ENCODE measurements around the gene NAA20.
A peak's percentile ranks its signal among the peaks of the same experiment; 100 is the strongest.

NAA20 gene

GRCh38 chr20:20022498-20022897 lies 5.3 kb downstream of the NAA20 start:
- no peak overlapping the region for H3K27ac ChIP-seq (ENCODE audit: low read depth, low read length)
- no peaks in the 10 kb centered on the region for H3K27me3 ChIP-seq (ENCODE audit: control insufficient read depth, insufficient read depth, low read length)
- H3K9ac ChIP-seq (ENCODE audit: low read length) = no peak overlapping the region
- peaks cover 22% of the 10 kb centered on the region for H3K36me3 ChIP-seq (ENCODE audit: control insufficient read depth, insufficient read depth, low read length)
- no peaks in the 10 kb centered on the region for H3K9me3 ChIP-seq (ENCODE audit: control insufficient read depth, insufficient read depth, low read depth, low read length)
- peaks cover 6% of the 10 kb centered on the region; the same call in 1 of the 2 replicates for H3K4me1 ChIP-seq (ENCODE audit: control insufficient read depth, insufficient read depth, low read length)
- H3K4me3 ChIP-seq (ENCODE audit: low read depth, low read length) = no peak overlapping the region

- H3K36me3 ChIP-seq (ENCODE audit: control insufficient read depth, insufficient read depth, low read length) = peaks cover 31% of the 10 kb centered on the region
Measured at GRCh38 chr20:20023395-20023794, 6.2 kb downstream of the NAA20 start.

GRCh38 chr20:20024942-20025341 lies 7.8 kb downstream of the NAA20 start:
- peaks cover 44% of the 10 kb centered on the region for H3K36me3 ChIP-seq (ENCODE audit: control insufficient read depth, insufficient read depth, low read length)
- H3K27ac ChIP-seq (ENCODE audit: low read depth, low read length) = no peak overlapping the region
- H3K27me3 ChIP-seq (ENCODE audit: control insufficient read depth, insufficient read depth, low read length) = no peaks in the 10 kb centered on the region

More at GRCh38 chr20:20023395-20023794, 6.2 kb downstream of the NAA20 start:
- H3K9me3 ChIP-seq (ENCODE audit: control insufficient read depth, insufficient read depth, low read depth, low read length) = no peaks in the 10 kb centered on the region
- H3K4me3 ChIP-seq (ENCODE audit: low read depth, low read length) = no peak overlapping the region
- H3K4me1 ChIP-seq (ENCODE audit: control insufficient read depth, insufficient read depth, low read length) = peaks cover 4% of the 10 kb centered on the region; the same call in 1 of the 2 replicates
- H3K27ac ChIP-seq (ENCODE audit: low read depth, low read length) = no peak overlapping the region
- no peak overlapping the region for H3K9ac ChIP-seq (ENCODE audit: low read length)
- H3K27me3 ChIP-seq (ENCODE audit: control insufficient read depth, insufficient read depth, low read length) = no peaks in the 10 kb centered on the region

GRCh38 chr20:20027284-20027683 lies 10.1 kb downstream of the NAA20 start:
- peaks cover 63% of the 10 kb centered on the region for H3K36me3 ChIP-seq (ENCODE audit: control insufficient read depth, insufficient read depth, low read length)

More at GRCh38 chr20:20024942-20025341, 7.8 kb downstream of the NAA20 start:
- Histone ChIP-seq H3K4me1 (ENCODE audit: control insufficient read depth, insufficient read depth, low read length) (no peaks in the 10 kb centered on the region), H3K9ac (ENCODE audit: low read length) (no peak overlapping the region), H3K4me3 (ENCODE audit: low read depth, low read length) (no peak overlapping the region), H3K9me3 (ENCODE audit: control insufficient read depth, insufficient read depth, low read depth, low read length) (no peaks in the 10 kb centered on the region)

GRCh38 chr20:20031790-20032189 lies 14.6 kb downstream of the NAA20 start:
- H3K9me3 ChIP-seq (ENCODE audit: control insufficient read depth, insufficient read depth, low read depth, low read length) = no peaks in the 10 kb centered on the region
- H3K4me3 ChIP-seq (ENCODE audit: low read depth, low read length) = no peak overlapping the region
- no peaks in the 10 kb centered on the region for H3K27me3 ChIP-seq (ENCODE audit: control insufficient read depth, insufficient read depth, low read length)
- H3K4me1 ChIP-seq (ENCODE audit: control insufficient read depth, insufficient read depth, low read length) = no peaks in the 10 kb centered on the region
- H3K9ac ChIP-seq (ENCODE audit: low read length) = no peak overlapping the region
- no peak overlapping the region for H3K27ac ChIP-seq (ENCODE audit: low read depth, low read length)
- peaks cover 92% of the 10 kb centered on the region for H3K36me3 ChIP-seq (ENCODE audit: control insufficient read depth, insufficient read depth, low read length)

More at GRCh38 chr20:20027284-20027683, 10.1 kb downstream of the NAA20 start:
- Histone ChIP-seq H3K9me3 (ENCODE audit: control insufficient read depth, insufficient read depth, low read depth, low read length) (no peaks in the 10 kb centered on the region), H3K27me3 (ENCODE audit: control insufficient read depth, insufficient read depth, low read length) (no peaks in the 10 kb centered on the region), H3K27ac (ENCODE audit: low read depth, low read length) (no peak overlapping the region), H3K4me3 (ENCODE audit: low read depth, low read length) (no peak overlapping the region), H3K9ac (ENCODE audit: low read length) (no peak overlapping the region), H3K4me1 (ENCODE audit: control insufficient read depth, insufficient read depth, low read length) (no peaks in the 10 kb centered on the region)

GRCh38 chr20:20034486-20034885 lies 17.3 kb downstream of the NAA20 start:
- Histone ChIP-seq H3K4me3 (ENCODE audit: low read depth, low read length) (no peak overlapping the region), H3K9ac (ENCODE audit: low read length) (no peak overlapping the region), H3K4me1 (ENCODE audit: control insufficient read depth, insufficient read depth, low read length) (peaks cover 8% of the 10 kb centered on the region; the same call in 1 of the 2 replicates), H3K27ac (ENCODE audit: low read depth, low read length) (no peak overlapping the region), H3K27me3 (ENCODE audit: control insufficient read depth, insufficient read depth, low read length) (no peaks in the 10 kb centered on the region), H3K36me3 (ENCODE audit: control insufficient read depth, insufficient read depth, low read length) (peaks cover 96% of the 10 kb centered on the region), H3K9me3 (ENCODE audit: control insufficient read depth, insufficient read depth, low read depth, low read length) (no peaks in the 10 kb centered on the region)

GRCh38 chr20:20036756-20037155 lies 19.6 kb downstream of the NAA20 start:
- H3K36me3 ChIP-seq (ENCODE audit: control insufficient read depth, insufficient read depth, low read length) = peaks cover 100% of the 10 kb centered on the region
- H3K9ac ChIP-seq (ENCODE audit: low read length) = no peak overlapping the region
- H3K9me3 ChIP-seq (ENCODE audit: control insufficient read depth, insufficient read depth, low read depth, low read length) = no peaks in the 10 kb centered on the region
- no peaks in the 10 kb centered on the region for H3K27me3 ChIP-seq (ENCODE audit: control insufficient read depth, insufficient read depth, low read length)
- no peak overlapping the region for H3K27ac ChIP-seq (ENCODE audit: low read depth, low read length)
- H3K4me3 ChIP-seq (ENCODE audit: low read depth, low read length) = no peak overlapping the region
- H3K4me1 ChIP-seq (ENCODE audit: control insufficient read depth, insufficient read depth, low read length) = peaks cover 8% of the 10 kb centered on the region; the same call in 1 of the 2 replicates

- Histone ChIP-seq H3K9me3 (ENCODE audit: control insufficient read depth, insufficient read depth, low read depth, low read length) (no peaks in the 10 kb centered on the region), H3K4me1 (ENCODE audit: control insufficient read depth, insufficient read depth, low read length) (peaks cover 8% of the 10 kb centered on the region; the same call in 1 of the 2 replicates), H3K4me3 (ENCODE audit: low read depth, low read length) (no peak overlapping the region), H3K27ac (ENCODE audit: low read depth, low read length) (peak overlapping the region; percentile 53; the same call in 1 of the 2 replicates), H3K36me3 (ENCODE audit: control insufficient read depth, insufficient read depth, low read length) (peaks cover 100% of the 10 kb centered on the region), H3K9ac (ENCODE audit: low read length) (no peak overlapping the region), H3K27me3 (ENCODE audit: control insufficient read depth, insufficient read depth, low read length) (no peaks in the 10 kb centered on the region)
Measured at GRCh38 chr20:20037960-20038359, 20.8 kb downstream of the NAA20 start.

- Histone ChIP-seq H3K27ac (ENCODE audit: low read depth, low read length) (peak overlapping the region; percentile 53; the same call in 1 of the 2 replicates), H3K9ac (ENCODE audit: low read length) (no peak overlapping the region), H3K36me3 (ENCODE audit: control insufficient read depth, insufficient read depth, low read length) (peaks cover 100% of the 10 kb centered on the region), H3K27me3 (ENCODE audit: control insufficient read depth, insufficient read depth, low read length) (no peaks in the 10 kb centered on the region), H3K9me3 (ENCODE audit: control insufficient read depth, insufficient read depth, low read depth, low read length) (no peaks in the 10 kb centered on the region), H3K4me3 (ENCODE audit: low read depth, low read length) (no peak overlapping the region), H3K4me1 (ENCODE audit: control insufficient read depth, insufficient read depth, low read length) (peaks cover 8% of the 10 kb centered on the region; the same call in 1 of the 2 replicates)
Measured at GRCh38 chr20:20038586-20038985, 21.4 kb downstream of the NAA20 start.

GRCh38 chr20:20039752-20040387 lies 22.7 kb downstream of the NAA20 start:
- peaks cover 99% of the 10 kb centered on the region for H3K36me3 ChIP-seq (ENCODE audit: control insufficient read depth, insufficient read depth, low read length)
- H3K4me3 ChIP-seq (ENCODE audit: low read depth, low read length) = no peak overlapping the region
- H3K9me3 ChIP-seq (ENCODE audit: control insufficient read depth, insufficient read depth, low read depth, low read length) = no peaks in the 10 kb centered on the region
- no peak overlapping the region for H3K9ac ChIP-seq (ENCODE audit: low read length)
- peaks cover 8% of the 10 kb centered on the region; the same call in 1 of the 2 replicates for H3K4me1 ChIP-seq (ENCODE audit: control insufficient read depth, insufficient read depth, low read length)
- H3K27ac ChIP-seq (ENCODE audit: low read depth, low read length) = no peak overlapping the region
- H3K27me3 ChIP-seq (ENCODE audit: control insufficient read depth, insufficient read depth, low read length) = no peaks in the 10 kb centered on the region

- H3K4me3 ChIP-seq (ENCODE audit: low read depth, low read length) = peak overlapping the region; percentile 90
- peaks cover 37% of the 10 kb centered on the region for H3K36me3 ChIP-seq (ENCODE audit: control insufficient read depth, insufficient read depth, low read length)
- H3K27ac ChIP-seq (ENCODE audit: low read depth, low read length) = peak overlapping the region; percentile 44
- no peaks in the 10 kb centered on the region for H3K9me3 ChIP-seq (ENCODE audit: control insufficient read depth, insufficient read depth, low read depth, low read length)
- no peaks in the 10 kb centered on the region for H3K27me3 ChIP-seq (ENCODE audit: control insufficient read depth, insufficient read depth, low read length)
- no peaks in the 10 kb centered on the region for H3K4me1 ChIP-seq (ENCODE audit: control insufficient read depth, insufficient read depth, low read length)
- peak overlapping the region; percentile 81 for H3K9ac ChIP-seq (ENCODE audit: low read length)
Measured at GRCh38 chr20:20051767-20052073, 34.6 kb downstream of the NAA20 start.

Data from HUES6 (cell line).